Kidney (tissue), 14 donors: Measurements from ENCODE around the gene KIAA0825. TPM values are rescaled to one million over a fixed set of nuclear protein-coding genes. Genes with fewer than 3 reads are reported as not detected.

ENCODE experiments used
- DNase-seq, 5 donors: peaks; one replicate each; pipeline ENCODE4 v3.0.0-alpha.2; 2013 to 2020
- FAIRE-seq: peaks from 2 replicates; lab custom pipeline; 2012; peaks lifted over from hg19 to GRCh38; lab: Jason Lieb, UNC
- H3K27ac ChIP-seq, 2 donors: one replicate each; pipeline ENCODE4 v1.7.0; 2013; ENCODE audit warnings: low read depth in 2 of 2, low read length in 2 of 2, inconsistent platforms in 1 of 2
- H3K27me3 ChIP-seq: one replicate; pipeline ENCODE4 v1.7.1; 2013; ENCODE audit warnings: low read length, inconsistent platforms; ENCODE audit not compliant: control insufficient read depth, insufficient read depth
- H3K36me3 ChIP-seq, 3 donors: one replicate each; pipeline versions ENCODE4 v1.7.0 to v1.7.1; 2013; ENCODE audit warnings: low read length in 3 of 3, control low read depth in 1 of 3, inconsistent platforms in 1 of 3; ENCODE audit not compliant: insufficient read depth in 3 of 3, control insufficient read depth in 2 of 3
- H3K4me1 ChIP-seq, 3 donors: one replicate each; pipeline versions ENCODE4 v1.7.0 to v1.7.1; 2013; ENCODE audit warnings: low read length in 3 of 3, inconsistent platforms in 1 of 3, low read depth in 1 of 3; ENCODE audit not compliant: control insufficient read depth in 2 of 3, insufficient read depth in 2 of 3
- H3K4me3 ChIP-seq, 3 donors: one replicate each; pipeline versions ENCODE4 v1.7.0 to v1.8.1; 2013; ENCODE audit warnings: low read length in 3 of 3, control low read depth in 1 of 3, inconsistent platforms in 1 of 3
- H3K9ac ChIP-seq, 3 donors: one replicate each; pipeline versions ENCODE4 v1.7.0 to v1.7.1; 2013; ENCODE audit warnings: low read length in 3 of 3, control low read depth in 1 of 3, inconsistent platforms in 1 of 3
- H3K9me3 ChIP-seq, 3 donors: one replicate each; pipeline versions ENCODE4 v1.7.0 to v1.7.1; 2013; ENCODE audit warnings: low read length in 3 of 3, control low read depth in 1 of 3, inconsistent platforms in 1 of 3; ENCODE audit not compliant: control insufficient read depth in 2 of 3, insufficient read depth in 1 of 3
- CTCF ChIP-seq: IDR thresholded peaks from 3 replicates; pipeline ENCODE4 v1.5.1; 2012; ENCODE audit warnings: mild to moderate bottlenecking, moderate library complexity, borderline replicate concordance; ENCODE audit not compliant: insufficient read depth; ENCODE audit errors: extremely low read depth
- intact Hi-C: fragments of 100-400 bp; cut with DNase I; formaldehyde crosslinking; loops from one replicate; pipeline ENCODE4 v1.11.1; 2022
- polyA plus RNA-seq: library from polyadenylated mRNA; stranded (reverse); fragments of 350-450 nt; fragmentation: Illumina TruSeq; extraction: RNeasy Lipid Tissue Mini Kit (QIAGEN cat#74804); gene quantifications from one replicate; pipeline ENCODE4 v1.2.3, GENCODE V29; 2014; ENCODE audit warnings: low read depth, low replicate concordance; ENCODE audit not compliant: insufficient read depth
- total RNA-seq: library from RNA; stranded (reverse); fragmentation: NEBNext Ultra II Directional; extraction: Animal tissue kit (Norgen Biotek cat#: 25700); gene quantifications from one replicate; pipeline ENCODE4 v1.2.1, GENCODE V29; 2021
- donor health status: control.
- donor health status: control.
- donor health status: control.
- donor health status: control.
- donor health status: control.
- donor health status: DM: yes; HTN: yes; CAD: no.
- donor health status: Normal renal cell carcinoma (clear cell type).

KIAA0825 gene
- total and polyA plus RNA-seq, 2 donors from 2014 or later, result 0.80 to 5.4 TPM

- DNase-seq (no peak), FAIRE-seq (no peak)
- no peaks in the 10 kb centered on the region for H3K9me3 ChIP-seq
- H3K27ac ChIP-seq, result no peak overlapping the region
- no peak overlapping the region for H3K9ac ChIP-seq
- no peaks in the 10 kb centered on the region for H3K36me3 ChIP-seq
- no peaks in the 10 kb centered on the region for H3K27me3 ChIP-seq
- no peak overlapping the region for H3K4me3 ChIP-seq
- TF ChIP-seq CTCF, result no peak
- no peaks in the 10 kb centered on the region for H3K4me1 ChIP-seq
- intact Hi-C loops, result no loop called here
Observed at GRCh38 chr5:94159144-94159543, 459.3 kb downstream of the KIAA0825 start.

- Histone ChIP-seq H3K27ac (no peak overlapping the region), H3K9me3 (no peaks in the 10 kb centered on the region), H3K36me3 (no peaks in the 10 kb centered on the region), H3K27me3 (no peaks in the 10 kb centered on the region), H3K4me3 (no peak overlapping the region), H3K4me1 (no peaks in the 10 kb centered on the region), H3K9ac (no peak overlapping the region)
- DNase-seq, result no peak
- intact Hi-C loops, result no loop called here
- TF ChIP-seq CTCF, result no peak
- FAIRE-seq, result no peak
Observed at GRCh38 chr5:94157704-94158539, 460.5 kb downstream of the KIAA0825 start.

GRCh38 chr5:94154672-94155071 is 463.7 kb downstream of the KIAA0825 start:
- DNase-seq (no peak), FAIRE-seq (no peak)
- peaks cover 0 to 3% (median 0%) of the 10 kb centered on the region in 3 donors for H3K9me3 ChIP-seq
- H3K27ac ChIP-seq, result no peak overlapping the region
- no peak for TF ChIP-seq CTCF
- H3K27me3 ChIP-seq, result no peaks in the 10 kb centered on the region
- no peaks in the 10 kb centered on the region for H3K36me3 ChIP-seq
- H3K4me1 ChIP-seq, result no peaks in the 10 kb centered on the region
- intact Hi-C loops, result no loop called here
- no peak overlapping the region for H3K4me3 ChIP-seq
- no peak overlapping the region for H3K9ac ChIP-seq
